ENCODE results near the gene ADGRD1. TPM values are rescaled to one million over a fixed set of nuclear protein-coding genes. Genes with fewer than 3 reads are reported as not detected.

ADGRD1 gene
- total and polyA plus RNA-seq, 2 of the 8 experiments (the other 6 are each of a cell fraction or from before 2014, with no cell fraction given), result 0.36 to 0.48 TPM

DNA sequence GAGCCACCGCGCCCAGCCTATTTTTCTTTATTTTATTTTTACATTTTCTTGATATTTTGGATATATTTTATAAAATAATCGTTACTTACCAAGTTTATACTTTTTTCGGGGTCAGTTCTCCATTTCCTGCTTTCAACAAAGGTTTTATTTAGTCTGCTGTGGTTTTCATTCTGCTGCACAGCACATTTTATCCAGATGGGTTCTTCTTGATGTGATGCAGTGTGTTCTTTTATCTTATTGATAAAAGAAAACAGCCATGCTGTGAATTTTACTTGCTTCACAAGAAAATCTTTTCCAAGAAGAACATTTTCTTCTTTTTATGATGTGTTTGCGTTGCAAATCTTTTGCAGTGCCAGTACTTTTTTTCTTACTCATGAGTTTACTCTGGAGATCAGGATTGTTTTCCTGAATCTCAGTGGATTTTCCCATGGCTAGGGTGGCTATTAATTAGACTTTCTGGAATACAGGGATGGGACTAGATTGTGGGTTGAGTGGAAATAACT lies 192.5 kb downstream of the ADGRD1 start (continued):
- TF ChIP-seq, protein P1, sequence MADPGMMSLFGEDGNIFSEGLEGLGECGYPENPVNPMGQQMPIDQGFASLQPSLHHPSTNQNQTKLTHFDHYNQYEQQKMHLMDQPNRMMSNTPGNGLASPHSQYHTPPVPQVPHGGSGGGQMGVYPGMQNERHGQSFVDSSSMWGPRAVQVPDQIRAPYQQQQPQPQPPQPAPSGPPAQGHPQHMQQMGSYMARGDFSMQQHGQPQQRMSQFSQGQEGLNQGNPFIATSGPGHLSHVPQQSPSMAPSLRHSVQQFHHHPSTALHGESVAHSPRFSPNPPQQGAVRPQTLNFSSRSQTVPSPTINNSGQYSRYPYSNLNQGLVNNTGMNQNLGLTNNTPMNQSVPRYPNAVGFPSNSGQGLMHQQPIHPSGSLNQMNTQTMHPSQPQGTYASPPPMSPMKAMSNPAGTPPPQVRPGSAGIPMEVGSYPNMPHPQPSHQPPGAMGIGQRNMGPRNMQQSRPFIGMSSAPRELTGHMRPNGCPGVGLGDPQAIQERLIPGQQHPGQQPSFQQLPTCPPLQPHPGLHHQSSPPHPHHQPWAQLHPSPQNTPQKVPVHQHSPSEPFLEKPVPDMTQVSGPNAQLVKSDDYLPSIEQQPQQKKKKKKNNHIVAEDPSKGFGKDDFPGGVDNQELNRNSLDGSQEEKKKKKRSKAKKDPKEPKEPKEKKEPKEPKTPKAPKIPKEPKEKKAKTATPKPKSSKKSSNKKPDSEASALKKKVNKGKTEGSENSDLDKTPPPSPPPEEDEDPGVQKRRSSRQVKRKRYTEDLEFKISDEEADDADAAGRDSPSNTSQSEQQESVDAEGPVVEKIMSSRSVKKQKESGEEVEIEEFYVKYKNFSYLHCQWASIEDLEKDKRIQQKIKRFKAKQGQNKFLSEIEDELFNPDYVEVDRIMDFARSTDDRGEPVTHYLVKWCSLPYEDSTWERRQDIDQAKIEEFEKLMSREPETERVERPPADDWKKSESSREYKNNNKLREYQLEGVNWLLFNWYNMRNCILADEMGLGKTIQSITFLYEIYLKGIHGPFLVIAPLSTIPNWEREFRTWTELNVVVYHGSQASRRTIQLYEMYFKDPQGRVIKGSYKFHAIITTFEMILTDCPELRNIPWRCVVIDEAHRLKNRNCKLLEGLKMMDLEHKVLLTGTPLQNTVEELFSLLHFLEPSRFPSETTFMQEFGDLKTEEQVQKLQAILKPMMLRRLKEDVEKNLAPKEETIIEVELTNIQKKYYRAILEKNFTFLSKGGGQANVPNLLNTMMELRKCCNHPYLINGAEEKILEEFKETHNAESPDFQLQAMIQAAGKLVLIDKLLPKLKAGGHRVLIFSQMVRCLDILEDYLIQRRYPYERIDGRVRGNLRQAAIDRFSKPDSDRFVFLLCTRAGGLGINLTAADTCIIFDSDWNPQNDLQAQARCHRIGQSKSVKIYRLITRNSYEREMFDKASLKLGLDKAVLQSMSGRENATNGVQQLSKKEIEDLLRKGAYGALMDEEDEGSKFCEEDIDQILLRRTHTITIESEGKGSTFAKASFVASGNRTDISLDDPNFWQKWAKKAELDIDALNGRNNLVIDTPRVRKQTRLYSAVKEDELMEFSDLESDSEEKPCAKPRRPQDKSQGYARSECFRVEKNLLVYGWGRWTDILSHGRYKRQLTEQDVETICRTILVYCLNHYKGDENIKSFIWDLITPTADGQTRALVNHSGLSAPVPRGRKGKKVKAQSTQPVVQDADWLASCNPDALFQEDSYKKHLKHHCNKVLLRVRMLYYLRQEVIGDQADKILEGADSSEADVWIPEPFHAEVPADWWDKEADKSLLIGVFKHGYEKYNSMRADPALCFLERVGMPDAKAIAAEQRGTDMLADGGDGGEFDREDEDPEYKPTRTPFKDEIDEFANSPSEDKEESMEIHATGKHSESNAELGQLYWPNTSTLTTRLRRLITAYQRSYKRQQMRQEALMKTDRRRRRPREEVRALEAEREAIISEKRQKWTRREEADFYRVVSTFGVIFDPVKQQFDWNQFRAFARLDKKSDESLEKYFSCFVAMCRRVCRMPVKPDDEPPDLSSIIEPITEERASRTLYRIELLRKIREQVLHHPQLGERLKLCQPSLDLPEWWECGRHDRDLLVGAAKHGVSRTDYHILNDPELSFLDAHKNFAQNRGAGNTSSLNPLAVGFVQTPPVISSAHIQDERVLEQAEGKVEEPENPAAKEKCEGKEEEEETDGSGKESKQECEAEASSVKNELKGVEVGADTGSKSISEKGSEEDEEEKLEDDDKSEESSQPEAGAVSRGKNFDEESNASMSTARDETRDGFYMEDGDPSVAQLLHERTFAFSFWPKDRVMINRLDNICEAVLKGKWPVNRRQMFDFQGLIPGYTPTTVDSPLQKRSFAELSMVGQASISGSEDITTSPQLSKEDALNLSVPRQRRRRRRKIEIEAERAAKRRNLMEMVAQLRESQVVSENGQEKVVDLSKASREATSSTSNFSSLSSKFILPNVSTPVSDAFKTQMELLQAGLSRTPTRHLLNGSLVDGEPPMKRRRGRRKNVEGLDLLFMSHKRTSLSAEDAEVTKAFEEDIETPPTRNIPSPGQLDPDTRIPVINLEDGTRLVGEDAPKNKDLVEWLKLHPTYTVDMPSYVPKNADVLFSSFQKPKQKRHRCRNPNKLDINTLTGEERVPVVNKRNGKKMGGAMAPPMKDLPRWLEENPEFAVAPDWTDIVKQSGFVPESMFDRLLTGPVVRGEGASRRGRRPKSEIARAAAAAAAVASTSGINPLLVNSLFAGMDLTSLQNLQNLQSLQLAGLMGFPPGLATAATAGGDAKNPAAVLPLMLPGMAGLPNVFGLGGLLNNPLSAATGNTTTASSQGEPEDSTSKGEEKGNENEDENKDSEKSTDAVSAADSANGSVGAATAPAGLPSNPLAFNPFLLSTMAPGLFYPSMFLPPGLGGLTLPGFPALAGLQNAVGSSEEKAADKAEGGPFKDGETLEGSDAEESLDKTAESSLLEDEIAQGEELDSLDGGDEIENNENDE (IDR thresholded peaks at IDR 0.05; ENCODE audit: insufficient replicate concordance, low read length), result no peak
- TF ChIP-seq TCF12 (IDR thresholded peaks at IDR 0.05; ENCODE audit: low read depth, low read length), result no peak
- TF ChIP-seq HDAC2 (IDR thresholded peaks at IDR 0.05; ENCODE audit: borderline replicate concordance in 1 of 2, low read depth in 2 of 2, low read length in 2 of 2), result no peak
- TF ChIP-seq JUN (IDR thresholded peaks at IDR 0.05; ENCODE audit: low read depth, low read length), result no peak
- TF ChIP-seq, protein P2, sequence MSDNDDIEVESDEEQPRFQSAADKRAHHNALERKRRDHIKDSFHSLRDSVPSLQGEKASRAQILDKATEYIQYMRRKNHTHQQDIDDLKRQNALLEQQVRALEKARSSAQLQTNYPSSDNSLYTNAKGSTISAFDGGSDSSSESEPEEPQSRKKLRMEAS (IDR thresholded peaks at IDR 0.05), result no peak
- TF ChIP-seq EGR1 (IDR thresholded peaks at IDR 0.05; ENCODE audit: borderline replicate concordance, low read depth, low read length), result no peak
- TF ChIP-seq SRF (IDR thresholded peaks at IDR 0.05; ENCODE audit: low read depth, low read length), result no peak
- no peak for TF ChIP-seq KDM5A (IDR thresholded peaks at IDR 0.05; ENCODE audit: low read length)
- no peak for TF ChIP-seq SUZ12 (IDR thresholded peaks at IDR 0.05; ENCODE audit: low read length)

All from H1 (cell line).